ENCODE data around the gene ANO8. TPM values are rescaled to one million over a fixed set of nuclear protein-coding genes. Genes with fewer than 3 reads are reported as not detected.
A peak's percentile ranks its signal among the peaks of the same experiment; 100 is the strongest.

Gene ANO8
- total and polyA plus RNA-seq, 2 donors from 2014 or later, result 3.0 to 12.1 TPM

- Histone ChIP-seq H3K9me3 (ENCODE audit: control insufficient read depth in 2 of 3, insufficient read depth in 1 of 3, low read length in 3 of 3) (no peaks in the 10 kb centered on the region), H3K4me3 (ENCODE audit: low read length in 3 of 3) (no peak overlapping the region), H3K27me3 (ENCODE audit: control insufficient read depth, insufficient read depth, low read length) (no peaks in the 10 kb centered on the region), H3K4me1 (ENCODE audit: control insufficient read depth in 2 of 3, insufficient read depth in 2 of 3, low read depth in 1 of 3, low read length in 3 of 3) (peaks cover 0 to 18% (median 6%) of the 10 kb centered on the region in 3 donors), H3K36me3 (ENCODE audit: control insufficient read depth in 2 of 3, insufficient read depth in 3 of 3, low read length in 3 of 3) (peaks cover 0 to 17% (median 4%) of the 10 kb centered on the region in 3 donors), H3K9ac (ENCODE audit: low read length in 3 of 3) (peak overlapping the region in 1 of 3 donors; percentile 3), H3K27ac (ENCODE audit: low read depth in 2 of 2, low read length in 2 of 2) (no peak overlapping the region)
- no peak for TF ChIP-seq CTCF (IDR thresholded peaks at IDR 0.05; ENCODE audit: borderline replicate concordance, extremely low read depth, insufficient read depth)
- intact Hi-C loops (cut with DNase I), result no loop called here
- DNase-seq (no peak), FAIRE-seq (no peak)
Observed at GRCh38 chr19:17311455-17312188, 23.0 kb downstream of the ANO8 start.

DNA sequence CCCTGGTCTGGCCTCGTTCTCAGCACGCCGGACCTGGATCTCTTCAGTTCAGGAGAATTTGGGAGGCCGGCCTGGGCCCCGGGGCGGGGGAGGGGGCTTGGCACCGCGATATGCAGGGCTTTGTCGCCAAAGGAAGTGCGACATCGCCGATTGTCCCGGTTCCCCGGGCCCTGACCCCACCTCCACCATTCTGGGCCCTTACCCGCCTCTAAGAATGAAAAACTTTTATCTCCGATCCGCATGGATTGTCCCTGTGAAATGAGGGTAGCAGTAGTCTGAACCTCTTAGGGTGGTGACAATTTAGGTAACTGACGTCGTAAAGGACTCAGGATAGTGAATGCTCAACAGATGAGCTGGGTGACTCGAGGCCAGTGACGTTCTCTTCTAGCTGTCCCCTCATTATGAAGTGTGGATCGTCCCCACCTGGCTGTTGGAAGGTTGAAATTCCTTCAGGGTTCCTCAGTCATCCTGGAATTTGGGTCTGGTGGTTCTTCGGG lies 24.6 kb downstream of the ANO8 start:
- peak overlapping the region; percentile 80 to 87 (median 81) for H3K4me3 ChIP-seq (ENCODE audit: low read length in 3 of 3)
- intact Hi-C loops (cut with DNase I), result no loop called here
- H3K27ac ChIP-seq (ENCODE audit: low read depth in 2 of 2, low read length in 2 of 2), result no peak overlapping the region
- H3K27me3 ChIP-seq (ENCODE audit: control insufficient read depth, insufficient read depth, low read length), result no peaks in the 10 kb centered on the region
- H3K4me1 ChIP-seq (ENCODE audit: control insufficient read depth in 2 of 3, insufficient read depth in 2 of 3, low read depth in 1 of 3, low read length in 3 of 3), result peaks cover 0 to 26% (median 6%) of the 10 kb centered on the region in 3 donors
- H3K36me3 ChIP-seq (ENCODE audit: control insufficient read depth in 2 of 3, insufficient read depth in 3 of 3, low read length in 3 of 3), result peaks cover 0 to 11% (median 2%) of the 10 kb centered on the region in 3 donors
- H3K9ac ChIP-seq (ENCODE audit: low read length in 3 of 3), result peak overlapping the region; percentile 67 to 68 (median 68)
- no peaks in the 10 kb centered on the region for H3K9me3 ChIP-seq (ENCODE audit: control insufficient read depth in 2 of 3, insufficient read depth in 1 of 3, low read length in 3 of 3)
- DNase-seq (no peak), FAIRE-seq (no peak)
- no peak for TF ChIP-seq CTCF (IDR thresholded peaks at IDR 0.05; ENCODE audit: borderline replicate concordance, extremely low read depth, insufficient read depth)

DNA sequence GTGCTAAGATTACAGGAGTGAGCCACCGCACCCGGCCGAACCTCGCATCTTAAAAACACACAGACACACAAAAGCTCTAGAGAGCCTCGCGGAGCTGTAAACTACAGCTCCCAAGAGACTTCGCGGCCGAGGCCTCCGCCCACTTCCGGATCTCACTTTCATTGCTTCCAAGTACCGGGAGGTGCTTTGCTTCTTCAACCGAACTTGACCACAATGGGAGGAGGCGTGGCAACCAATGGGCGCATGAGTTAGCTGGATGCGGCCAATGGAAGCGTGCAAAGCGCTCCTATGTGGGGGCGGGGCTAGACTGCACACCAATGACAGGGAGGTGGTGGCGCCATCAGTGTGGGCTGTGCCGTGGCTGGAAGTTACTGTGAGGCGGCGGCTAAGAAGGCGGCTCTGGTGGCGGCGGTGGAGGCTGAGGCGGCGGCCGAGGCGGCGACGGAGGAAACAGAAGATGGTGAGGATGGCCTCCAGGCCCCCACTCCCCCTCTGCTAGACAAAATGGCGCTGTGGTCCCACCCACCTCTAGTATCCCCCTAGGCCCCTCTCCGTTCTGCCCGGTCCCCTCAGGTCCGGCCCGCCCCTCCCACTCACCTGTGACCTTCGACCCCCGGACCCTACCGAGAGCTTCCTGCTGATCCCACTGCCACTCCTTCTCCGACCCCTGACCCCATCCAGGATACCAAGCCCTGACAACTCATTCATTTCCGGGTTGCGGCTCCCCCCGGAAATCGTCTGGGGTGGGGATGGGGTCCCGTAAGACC lies 25.3 kb downstream of the ANO8 start, which contains the start of gene DDA1:
Gene DDA1 (plus strand): TSS at position 366 of the 767 bp plus-strand sequence. CDS start 92 bp downstream, at position 458.
- no peaks in the 10 kb centered on the region for H3K9me3 ChIP-seq (ENCODE audit: control insufficient read depth in 2 of 3, insufficient read depth in 1 of 3, low read length in 3 of 3)
- FAIRE-seq (peak; percentile 99), DNase-seq (peak; percentile 99 to 100 (median 100))
- H3K4me3 ChIP-seq (ENCODE audit: low read length in 3 of 3), result peak within 1 kb of the TSS; percentile 80 to 87 (median 81)
- H3K36me3 ChIP-seq (ENCODE audit: control insufficient read depth in 2 of 3, insufficient read depth in 3 of 3, low read length in 3 of 3), result peaks cover 0 to 6% (median 2%) of the 10 kb centered on the region in 3 donors
- peak within 1 kb of the TSS in 1 of 2 donors; percentile 57 for H3K27ac ChIP-seq (ENCODE audit: low read depth in 2 of 2, low read length in 2 of 2)
- TF ChIP-seq CTCF (IDR thresholded peaks at IDR 0.05; ENCODE audit: borderline replicate concordance, extremely low read depth, insufficient read depth), result no peak
- intact Hi-C loops (cut with DNase I), result no loop called here
- H3K27me3 ChIP-seq (ENCODE audit: control insufficient read depth, insufficient read depth, low read length), result no peaks in the 10 kb centered on the region
- H3K4me1 ChIP-seq (ENCODE audit: control insufficient read depth in 2 of 3, insufficient read depth in 2 of 3, low read depth in 1 of 3, low read length in 3 of 3), result peaks cover 0 to 30% (median 6%) of the 10 kb centered on the region in 3 donors
- peak within 1 kb of the TSS; percentile 67 to 68 (median 68) for H3K9ac ChIP-seq (ENCODE audit: low read length in 3 of 3)
